GM18858 (cell line): ENCODE measurements around the gene HHATL.

ENCODE experiments used
- ATAC-seq: cut with Tn5 transposase; IDR thresholded peaks from one replicate; pipeline ENCODE4 v1.9.1; 2021; ENCODE audit not compliant: unreplicated experiment

The HHATL gene, protein sequence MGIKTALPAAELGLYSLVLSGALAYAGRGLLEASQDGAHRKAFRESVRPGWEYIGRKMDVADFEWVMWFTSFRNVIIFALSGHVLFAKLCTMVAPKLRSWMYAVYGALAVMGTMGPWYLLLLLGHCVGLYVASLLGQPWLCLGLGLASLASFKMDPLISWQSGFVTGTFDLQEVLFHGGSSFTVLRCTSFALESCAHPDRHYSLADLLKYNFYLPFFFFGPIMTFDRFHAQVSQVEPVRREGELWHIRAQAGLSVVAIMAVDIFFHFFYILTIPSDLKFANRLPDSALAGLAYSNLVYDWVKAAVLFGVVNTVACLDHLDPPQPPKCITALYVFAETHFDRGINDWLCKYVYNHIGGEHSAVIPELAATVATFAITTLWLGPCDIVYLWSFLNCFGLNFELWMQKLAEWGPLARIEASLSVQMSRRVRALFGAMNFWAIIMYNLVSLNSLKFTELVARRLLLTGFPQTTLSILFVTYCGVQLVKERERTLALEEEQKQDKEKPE

DNA sequence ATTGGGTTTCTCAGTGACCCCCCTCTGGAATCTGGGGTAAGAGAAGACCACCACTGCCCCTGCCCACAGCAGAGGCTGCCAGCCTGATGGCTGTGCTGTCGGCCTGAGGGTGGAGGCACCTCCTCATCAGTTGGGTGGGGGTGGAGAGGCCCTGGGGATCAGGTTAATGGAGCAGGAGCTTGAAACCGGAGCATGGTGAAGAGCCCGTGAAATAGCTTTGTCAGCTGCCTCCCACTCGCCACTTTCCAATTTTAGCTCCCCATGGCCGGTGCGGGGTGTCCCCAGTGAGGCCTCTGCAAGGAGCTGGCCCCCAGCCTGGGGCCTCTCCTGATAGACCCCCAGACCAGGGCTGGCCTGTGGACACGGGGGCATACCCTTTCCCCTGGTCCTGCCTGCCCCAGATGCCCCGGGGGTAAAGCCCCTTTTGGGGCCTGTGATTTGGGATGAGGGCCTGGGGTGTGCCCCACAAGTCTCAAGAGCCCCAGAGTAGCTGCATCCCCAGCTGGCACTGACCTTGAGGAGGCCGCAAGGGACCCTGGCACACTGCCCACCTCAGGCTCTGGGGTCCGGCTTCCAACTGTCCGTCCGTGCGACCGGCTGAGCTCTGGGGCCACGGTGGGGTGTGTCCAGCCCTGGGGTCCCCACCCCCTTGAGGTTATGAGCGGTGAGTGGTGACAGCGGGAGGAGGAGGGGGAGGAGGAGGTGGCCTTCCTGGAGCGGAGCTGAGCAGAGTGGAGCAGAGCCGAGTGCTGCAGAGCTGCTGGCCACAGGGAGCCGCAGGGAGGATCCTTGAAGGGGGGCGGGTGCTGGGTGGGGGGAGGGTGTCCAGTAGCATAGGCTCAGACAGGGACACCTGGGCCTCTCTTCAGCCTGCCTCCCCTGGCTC is at the start of gene HHATL:
Gene HHATL, minus strand, starts transcription at position 733 of the 886 bp plus-strand sequence. CDS start 1,972 bp downstream, outside the sequence.
- no peak for ATAC-seq

DNA sequence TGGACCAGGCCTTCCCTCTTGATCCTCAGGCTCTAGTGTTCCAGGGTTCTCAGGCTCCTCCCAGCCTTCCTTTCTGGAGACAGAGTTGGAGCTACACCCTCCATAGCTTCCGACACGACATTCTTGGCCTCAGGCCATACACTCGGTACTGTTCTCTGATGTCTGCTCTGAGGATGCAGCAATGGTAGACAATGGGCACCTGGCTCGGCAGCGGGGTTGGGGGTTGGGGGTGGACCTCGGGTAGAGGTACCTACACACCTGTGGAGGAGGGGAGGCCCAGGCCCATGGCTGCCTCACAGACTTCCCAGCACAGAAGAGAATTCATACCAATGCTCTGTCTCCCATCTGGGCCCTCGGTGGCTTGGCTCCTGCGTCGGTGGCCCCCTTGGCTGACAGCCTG is 49.0 kb upstream of the HHATL start:
- ATAC-seq, result no peak

DNA sequence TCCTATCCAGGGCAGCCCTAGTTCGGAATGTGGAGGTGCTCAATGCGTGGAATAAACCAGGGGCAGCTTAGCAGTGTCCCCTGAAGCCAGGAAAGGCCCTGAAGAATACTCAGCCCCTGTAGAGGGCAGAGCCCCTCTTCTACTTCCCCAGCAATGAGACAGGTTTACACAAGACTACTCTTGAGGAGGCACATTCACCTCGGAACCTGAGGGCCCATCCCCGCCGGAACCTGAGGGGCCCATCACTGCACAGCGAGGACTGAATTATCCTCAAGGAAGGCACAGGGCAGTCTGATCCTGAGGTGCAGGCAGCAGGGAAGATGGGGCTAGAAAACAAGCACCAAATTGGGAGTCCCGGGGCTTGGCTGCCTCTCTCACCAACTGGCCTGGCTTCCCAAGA is 48.2 kb upstream of the HHATL start:
- no peak for ATAC-seq

DNA sequence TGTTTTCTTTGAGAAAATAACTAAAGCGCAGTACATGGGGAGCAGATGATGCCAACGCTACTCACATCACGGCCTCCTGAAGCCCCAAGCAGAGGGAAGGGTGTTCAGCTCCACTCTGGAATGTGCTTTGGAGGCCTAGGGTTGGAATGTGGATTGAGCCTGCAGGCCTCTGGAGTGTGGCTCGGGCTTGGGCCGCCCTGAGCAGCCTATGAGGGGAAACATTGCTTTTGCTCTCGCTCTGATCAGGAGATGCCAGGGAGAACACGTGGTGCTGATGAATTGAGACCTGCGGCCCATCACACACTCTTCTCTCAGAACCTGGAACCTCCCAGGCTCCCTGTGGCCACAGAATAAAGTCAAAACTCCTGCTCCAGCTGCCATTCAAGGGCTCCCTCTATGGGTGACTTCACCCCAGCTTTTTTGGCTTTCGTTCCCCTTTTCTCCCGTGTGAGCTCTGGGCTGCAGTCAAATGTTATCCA is 47.2 kb upstream of the HHATL start:
- no peak for ATAC-seq

DNA sequence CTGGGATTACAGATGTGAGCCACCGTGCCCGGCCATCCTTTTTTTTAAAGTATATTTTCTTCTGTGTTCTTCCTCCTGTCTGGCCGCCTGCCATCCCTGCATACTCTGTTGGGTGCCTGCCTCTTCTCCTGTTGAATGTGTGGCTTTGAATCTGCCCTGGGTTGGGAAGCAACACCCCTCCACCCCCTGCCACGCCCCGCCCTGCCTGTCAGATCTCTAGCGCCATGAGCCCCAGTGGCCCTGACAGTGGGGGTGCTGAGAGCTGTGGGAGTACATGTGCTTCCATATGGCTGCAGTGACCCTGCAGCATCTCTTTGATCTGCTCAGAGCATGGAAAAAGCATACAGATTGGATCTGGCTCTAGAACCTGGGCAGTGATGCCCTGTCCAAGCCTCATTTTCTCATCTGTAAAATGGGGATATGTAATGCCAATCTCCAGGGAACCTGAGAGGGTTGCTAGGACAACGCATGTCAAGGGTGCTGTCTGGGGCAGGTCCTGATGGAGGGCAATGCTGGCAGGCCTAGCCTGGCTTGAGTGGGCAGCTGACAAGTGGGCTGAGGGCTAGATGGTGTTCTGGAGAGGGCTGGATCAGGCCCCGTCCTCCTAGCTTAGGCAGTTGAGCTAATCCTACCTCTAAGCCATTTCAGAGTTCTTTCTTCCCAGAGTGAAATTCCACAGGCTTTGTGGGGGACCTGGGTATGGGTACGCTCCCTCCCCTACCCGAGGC is 46.6 kb upstream of the HHATL start:
- no peak for ATAC-seq

DNA sequence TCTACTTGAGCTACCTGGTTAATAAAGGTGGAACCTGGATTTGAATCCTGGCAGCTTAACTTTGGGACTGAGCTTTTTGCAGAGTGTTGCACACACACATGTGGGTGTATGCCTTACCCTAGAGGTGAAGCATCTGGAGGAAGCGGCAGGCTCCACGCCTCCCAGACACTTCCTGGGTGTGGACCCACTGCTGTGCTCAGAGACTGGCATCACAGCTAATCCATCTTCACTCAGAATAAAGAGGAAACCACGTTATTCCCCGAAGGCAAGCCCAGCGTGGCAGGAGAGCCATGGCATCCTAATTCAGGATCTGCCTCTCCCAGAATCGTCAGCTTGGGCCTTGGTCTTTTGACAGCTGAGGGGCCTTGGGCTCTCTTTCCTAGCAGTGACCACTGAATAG is 45.0 kb upstream of the HHATL start:
- ATAC-seq, result no peak

DNA sequence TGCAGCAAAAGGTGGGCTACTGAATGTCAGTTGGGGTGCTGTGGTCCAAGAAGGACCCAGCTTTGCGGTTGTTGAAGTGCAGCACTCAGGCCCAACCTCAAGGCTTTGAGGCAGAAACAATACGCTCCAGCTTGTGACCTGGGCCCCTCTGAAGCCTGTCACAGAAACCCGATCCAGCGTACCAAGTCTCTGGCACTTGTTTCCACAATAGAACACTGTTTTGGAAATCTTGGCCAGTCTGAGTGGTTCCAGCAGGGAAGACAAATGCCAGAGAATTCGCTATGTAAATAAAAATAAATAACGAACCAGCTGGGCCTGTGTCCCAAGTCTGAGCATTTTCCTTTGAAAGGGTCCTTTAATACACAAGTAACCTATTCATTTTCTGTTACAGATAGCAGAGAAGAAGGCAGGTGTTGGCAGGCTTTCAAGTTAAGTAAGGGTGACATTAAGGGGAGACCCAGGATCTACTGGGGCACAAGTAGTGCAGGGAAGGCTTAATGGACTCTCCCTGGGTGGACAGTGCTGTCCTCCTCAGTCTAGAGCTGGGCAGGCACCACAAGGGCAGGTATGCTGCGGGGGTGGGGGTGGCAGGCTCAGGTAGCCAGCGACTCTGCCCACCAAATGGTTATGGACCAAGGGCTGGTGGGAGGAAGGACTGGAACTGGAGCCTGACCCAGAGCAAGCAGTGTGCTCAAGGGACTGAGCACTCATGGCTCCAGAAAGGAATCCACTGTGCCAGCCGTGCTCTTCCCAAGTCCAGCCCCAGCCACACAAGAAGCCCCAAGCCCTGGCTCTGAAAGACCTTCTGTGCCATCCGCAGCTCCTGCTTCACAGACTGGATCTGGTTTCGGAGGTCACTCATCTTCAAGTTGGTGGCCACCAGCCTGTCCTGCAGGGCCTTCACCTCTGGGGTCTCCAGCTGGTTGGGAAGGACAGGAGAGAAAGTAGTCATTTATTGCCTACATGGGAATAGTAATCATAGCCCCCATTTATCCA is 44.2 kb upstream of the HHATL start:
- no peak for ATAC-seq

DNA sequence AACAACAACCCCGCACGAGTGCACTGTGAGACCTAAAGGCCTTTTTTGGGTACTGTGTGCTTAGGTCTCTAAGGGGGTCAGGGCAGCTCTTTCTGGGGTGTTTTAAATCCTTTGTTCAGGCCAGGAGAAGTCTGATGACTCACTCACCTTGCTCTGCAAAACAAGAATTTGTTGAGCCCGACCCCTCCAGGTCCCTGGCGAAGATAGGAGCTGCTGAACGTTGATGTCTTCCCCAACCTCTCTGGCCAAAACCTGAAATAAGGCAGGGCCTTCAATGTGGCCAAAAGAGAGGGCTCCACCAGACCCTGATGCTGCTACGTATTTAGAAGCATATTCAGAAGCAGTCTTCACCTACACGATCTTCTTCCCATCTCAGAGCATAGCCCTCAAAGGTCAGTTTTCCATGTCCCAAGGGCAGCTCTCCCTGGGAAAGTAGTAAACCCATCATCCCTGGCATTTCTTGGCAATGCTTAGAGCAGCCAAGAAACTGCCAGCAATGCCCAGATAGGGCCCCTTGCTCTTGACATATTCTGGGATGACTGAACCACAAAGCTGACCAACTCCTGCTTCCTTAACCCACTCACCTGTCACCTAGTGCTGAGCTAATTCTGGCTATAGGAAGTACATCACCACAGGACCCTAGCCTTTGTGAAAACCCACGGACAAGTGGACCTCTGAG is 43.3 kb upstream of the HHATL start:
- no peak for ATAC-seq

DNA sequence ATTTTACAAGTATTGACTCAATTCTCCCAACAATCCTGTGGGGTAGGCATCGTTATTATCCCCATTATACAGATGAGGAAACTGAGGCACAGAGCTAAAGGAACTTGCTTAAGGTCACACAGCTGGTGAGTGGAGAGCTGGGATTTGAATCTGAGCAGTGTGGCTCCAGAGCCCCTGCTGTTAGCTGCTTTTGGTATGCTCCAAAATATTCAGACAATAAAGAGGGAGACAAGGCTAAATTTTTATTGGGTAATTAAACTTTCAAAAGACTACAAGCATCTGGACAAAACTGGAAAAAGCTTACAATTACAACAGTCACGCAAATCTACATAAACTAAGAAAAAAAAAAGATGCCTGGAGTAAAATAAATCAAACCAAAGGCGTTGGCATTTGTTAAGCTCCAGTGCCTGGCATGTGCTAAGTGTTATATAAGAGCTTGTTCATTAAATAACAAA is 42.7 kb upstream of the HHATL start:
- ATAC-seq, result no peak

DNA sequence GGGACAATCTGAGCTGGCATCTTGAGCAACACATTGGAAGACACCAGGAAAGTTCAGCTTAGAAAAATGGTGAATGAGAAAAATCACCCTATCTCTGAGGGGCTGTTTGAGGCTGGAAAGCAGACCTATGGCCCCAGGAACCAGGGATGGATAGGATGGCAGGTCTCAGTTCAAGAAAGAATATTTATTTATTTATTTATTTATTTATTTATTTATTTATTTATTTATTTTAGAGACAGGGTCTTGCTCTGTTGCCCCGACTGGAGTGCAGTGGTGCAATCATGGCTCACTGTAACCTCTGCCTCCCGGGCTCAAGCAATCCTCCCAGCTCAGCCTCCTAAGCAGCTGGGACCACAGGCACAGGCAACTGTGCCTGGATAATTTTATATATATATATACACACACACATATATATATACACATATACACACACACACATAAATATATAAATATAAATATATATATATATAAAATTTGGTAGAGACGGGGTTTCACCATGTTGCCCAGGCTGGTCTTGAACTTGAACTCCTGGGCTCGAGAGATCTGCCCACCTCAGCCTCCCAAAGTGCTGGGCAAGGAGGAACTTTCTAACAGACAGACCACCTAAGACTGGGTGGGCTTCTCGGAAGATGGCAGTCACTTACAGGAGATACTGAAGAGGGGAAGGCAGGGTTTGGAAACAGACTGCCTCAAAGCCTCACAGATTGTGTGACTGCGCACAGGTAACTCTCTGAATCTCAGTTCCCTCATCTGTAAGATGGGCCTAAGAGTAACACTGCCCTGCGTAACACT is 40.8 kb upstream of the HHATL start:
- no peak for ATAC-seq

DNA sequence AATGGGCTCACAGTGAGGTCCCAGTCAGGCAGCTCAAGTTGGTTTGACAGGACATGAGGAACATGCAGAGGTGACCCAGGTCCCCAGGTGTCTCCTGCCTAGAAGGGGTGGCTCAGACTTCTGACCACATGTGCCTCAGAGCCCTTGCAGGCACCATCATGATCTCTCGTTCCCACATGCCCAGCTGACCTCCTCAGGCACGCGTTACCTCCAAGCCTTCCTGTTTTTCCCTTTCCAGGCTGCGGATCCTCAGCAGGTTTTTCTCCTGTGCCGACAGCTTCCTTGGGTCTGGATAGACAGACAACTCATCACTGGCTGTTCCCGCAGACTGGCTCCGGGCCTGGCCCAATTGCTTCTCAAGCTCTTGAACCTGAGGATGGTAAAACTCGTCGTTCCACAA is 40.1 kb upstream of the HHATL start:
- no peak for ATAC-seq

DNA sequence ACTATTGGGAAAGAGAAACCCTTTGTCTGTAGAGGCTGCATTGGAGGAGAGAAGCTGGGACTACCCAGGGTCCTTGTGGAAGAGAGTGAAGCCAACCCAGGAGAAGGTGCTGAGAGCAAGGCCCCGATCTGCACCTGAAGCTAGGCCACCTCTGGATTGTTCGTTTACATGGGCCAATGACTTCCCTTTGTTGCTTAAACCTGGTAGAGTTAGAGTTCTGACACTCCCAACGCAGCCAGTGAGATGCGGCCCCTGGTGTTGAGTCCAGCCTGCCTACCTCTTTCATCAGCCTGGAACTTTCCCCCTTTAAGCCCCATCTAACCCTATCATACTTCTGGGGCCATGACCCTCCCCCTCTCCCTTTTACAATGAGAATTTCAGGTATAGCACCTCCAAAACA is 39.7 kb upstream of the HHATL start:
- no peak for ATAC-seq

DNA sequence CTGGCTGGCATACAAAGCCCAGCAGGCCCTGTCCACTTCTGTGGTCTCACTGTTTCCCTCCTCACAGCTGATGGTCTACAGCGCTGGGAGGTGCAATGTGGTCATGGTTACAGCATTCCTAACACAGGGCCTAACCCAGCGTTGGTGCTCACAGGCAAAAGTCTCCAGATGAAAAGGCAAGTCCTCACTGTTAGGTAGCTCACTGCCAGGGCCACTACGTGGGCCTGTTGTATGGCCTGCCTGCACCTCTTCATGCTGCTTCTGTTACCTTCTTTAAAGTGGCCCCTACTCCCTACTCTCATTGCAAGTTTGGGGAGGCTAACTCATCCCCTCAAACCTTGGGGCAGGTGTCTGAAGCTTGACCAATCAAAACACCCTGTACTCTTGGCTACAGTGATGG is 39.2 kb upstream of the HHATL start:
- ATAC-seq, result no peak

DNA sequence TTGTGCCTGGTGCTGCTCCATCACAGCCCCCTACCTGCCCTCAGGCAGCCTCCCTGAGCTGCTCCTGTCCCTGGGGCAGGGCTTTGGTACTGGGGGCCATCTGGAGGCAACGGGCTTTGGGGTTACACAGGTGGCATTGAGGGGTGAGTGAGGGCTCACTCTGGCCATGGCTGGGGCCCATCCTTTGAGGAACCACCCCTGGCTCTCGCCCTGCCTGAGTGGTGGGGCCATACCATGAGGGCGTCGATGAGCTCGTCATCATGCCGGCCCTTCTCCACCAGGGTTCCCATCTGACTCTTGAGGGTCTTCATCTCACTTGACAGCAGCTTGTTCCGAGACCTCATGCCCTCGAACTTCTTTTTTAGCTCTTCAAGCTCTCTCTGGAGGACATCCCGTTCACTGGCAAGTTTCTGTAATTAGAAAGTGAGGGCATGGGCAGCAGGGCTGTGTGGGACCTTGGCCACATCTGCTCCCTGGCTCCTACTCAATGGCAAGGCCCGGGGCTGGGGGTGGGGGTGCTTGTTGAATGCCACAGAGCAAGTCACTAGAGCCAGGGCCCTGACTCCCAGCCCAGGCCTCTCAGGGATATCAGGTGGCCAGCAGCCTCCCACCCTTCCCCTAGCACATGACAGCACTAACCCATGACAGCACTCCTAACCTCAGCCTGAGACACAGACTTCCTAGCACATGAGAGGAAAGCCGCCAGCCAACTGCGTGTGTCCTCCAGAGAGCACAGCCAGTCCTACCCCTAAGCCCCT is 37.0 kb upstream of the HHATL start:
- ATAC-seq, result no peak

DNA sequence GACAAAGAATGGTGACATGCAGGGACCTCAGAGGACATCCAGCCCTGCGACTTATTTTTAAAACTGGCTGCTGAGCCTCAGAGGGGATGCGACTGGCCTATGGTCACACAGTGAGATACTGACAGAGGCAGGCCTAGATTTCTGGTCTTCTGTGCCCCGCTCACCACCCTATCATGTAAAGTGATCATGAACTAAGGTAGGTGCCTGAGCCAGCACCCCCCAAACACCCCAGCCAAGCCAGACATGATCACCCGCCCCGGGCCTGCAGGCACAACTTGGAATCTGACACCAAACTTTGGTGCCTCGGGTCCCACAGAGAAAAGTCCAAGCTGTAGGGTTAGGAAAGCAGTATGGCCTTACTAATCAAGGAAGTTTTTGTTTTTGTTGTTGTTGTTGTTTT is 33.9 kb upstream of the HHATL start:
- ATAC-seq, result no peak

DNA sequence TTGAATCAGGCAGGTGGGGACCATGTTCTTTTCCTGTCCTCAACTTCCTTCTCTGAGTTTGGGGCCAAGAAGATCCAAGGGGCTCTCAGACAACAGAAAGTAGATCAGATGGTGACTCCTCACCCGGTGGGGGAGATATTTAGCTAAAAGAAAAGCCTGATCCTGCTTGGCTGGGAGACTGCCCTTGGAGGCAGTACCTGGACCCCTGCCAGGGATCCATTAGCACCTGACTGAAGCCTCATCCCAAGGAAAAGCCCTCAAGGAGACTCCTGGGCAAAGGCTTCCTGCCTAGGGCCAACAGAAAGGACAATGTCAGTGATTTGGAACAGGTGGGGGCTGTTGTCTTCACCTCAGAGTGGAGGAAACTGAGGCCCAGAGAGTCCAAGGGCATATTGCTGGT is 33.5 kb upstream of the HHATL start:
- no peak for ATAC-seq

DNA sequence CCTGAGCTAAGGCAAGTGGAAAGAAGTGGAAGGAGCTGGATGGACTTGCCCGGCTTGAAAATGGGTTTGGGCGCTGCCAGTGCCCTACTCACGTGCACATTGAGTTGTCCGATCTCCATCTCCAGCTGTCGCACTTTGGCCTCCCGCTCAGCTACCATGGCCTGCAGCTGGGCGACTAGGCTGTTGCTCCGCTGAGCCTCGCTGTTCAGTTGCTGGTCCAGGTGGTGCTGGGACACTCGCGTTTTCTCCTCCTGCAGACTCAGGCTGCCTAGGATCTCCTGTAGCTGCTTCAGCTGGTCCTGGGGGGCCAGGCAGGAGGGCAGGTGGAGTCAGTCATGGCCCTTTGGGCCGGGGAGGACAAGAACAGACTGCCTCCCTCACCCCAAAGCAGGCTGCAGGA is 33.0 kb upstream of the HHATL start:
- no peak for ATAC-seq

DNA sequence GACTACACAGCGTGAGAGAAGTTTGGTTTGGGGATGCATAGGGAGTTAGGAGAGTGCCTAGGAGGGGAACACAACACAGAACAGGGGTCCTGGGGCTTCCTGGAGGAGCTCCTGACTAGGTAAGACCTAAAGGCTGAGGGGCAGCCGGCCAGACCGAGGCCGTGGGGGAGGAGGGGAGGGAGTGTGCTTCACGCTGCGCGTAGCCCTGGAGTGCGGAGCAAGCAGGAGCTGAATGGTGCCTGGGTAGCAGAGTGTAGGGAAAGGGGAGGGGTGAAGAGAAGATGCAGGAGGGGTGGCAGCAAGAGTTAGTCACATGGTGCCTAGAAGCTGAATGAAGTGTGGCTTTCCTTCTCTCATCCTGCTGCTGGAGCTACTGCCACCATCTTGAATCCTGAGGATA is 32.4 kb upstream of the HHATL start:
- no peak for ATAC-seq
